ENCODE measurements around the gene FAF1.

Gene FAF1

DNA sequence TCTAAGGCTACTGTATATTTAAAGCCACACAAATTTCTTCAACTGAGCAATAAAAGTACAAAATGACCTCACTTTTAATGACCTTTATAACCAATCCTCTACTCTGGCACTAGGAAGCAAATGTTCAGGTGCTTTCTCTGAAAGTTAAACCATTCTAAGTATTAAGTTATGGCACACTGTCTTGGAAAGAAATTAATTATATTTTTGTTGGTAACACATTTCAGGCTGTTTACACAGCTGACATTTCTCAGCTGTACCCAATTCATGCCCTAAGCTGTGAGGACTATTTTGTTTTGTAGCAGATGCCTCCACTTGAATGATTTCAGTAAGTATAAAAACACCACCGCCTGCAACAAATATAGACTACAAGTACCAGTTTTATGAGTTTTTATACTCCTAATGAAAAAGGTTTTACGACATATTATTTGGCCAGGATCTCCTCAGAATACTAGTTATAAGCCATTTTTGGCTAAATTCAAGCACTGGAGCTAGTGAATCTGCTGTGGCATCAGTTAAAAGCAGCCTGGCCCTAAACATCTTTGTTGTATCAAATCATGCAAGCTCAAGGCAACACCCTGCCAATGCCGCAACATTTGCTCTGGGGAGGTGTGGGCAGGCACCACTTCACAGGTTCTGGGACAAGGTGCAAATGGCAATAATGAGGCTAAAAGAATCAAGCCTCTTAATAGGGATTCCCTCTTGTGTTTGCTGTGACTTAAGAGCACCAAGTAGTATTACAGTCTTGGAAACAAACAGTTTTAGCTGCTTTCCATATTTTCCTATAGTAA lies 308.4 kb downstream of the FAF1 start:
- no peak for DNase-seq (ENCODE audit: low read depth in 4 of 4, low spot score in 1 of 4)

DNA sequence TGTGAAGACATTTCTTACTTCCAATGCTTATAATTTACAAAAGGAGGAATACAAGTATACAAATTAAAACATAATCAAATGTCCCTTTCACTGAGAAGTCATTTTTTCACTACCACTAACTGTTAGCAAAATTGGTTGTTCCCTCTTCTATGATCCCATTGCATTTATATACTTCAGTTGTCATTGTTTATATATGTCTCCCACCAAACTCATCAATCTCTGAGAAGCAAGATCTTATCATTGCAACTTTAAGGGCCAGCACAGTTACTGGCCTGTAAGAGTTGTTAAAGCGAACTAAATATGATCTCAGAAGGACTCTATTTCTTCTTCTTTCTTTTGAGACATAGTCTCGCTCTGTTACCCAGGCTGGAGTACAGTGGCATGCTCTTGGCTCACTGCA lies 313.5 kb downstream of the FAF1 start:
- no peak for DNase-seq (ENCODE audit: low read depth in 4 of 4, low spot score in 1 of 4)

DNA sequence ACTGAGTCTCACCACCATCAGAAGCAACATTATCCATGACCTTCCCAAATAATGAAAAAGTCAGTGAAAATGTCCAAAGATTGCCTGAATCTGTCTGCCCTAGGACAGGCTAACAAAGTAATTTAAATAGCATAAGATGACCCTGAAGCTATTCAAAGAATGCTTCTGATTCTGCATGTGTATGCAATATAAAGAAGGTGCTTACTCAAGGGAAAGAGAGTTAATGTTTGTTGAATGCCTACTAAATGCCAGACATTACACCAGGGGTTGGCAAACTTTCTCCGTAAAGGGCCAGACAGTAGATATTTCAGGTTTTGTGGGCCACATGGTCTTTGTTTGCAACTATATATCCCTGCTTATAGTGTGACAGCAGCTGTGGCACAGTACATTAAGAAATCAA lies 314.9 kb downstream of the FAF1 start:
- no peak for DNase-seq (ENCODE audit: low read depth in 4 of 4, low spot score in 1 of 4)

DNA sequence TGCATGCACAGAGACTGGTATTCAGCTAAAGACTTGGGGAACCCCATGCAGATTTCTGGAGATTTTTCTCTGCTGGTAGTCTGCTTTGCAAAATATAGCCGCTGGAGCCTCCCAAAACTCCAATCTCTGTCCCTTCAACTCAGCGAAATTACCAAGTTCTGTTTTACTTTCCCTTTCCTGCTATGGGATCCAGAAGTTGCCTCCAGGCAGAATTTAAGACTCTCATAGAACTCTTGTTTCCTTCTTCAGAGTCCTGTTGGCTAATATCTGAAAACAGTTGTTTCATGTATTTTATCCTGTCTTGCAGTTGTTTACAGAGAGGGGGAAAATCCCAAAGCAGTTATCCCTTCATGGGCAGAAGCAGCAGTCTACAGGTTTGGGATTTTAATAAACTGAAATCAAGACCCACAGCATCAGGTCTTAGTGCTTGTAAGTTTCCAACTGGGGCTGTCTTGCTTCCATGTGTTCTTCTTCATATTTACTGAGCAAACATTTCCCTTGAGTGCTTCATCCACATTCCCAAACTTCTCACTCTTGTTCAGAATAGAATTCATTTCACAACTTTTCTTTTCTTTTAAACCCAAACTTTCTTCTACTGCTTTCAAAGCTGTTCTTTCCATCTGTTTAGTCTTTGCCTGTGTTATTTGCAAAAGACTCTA lies 315.5 kb downstream of the FAF1 start:
- DNase-seq (ENCODE audit: low read depth in 4 of 4, low spot score in 1 of 4) = no peak

DNA sequence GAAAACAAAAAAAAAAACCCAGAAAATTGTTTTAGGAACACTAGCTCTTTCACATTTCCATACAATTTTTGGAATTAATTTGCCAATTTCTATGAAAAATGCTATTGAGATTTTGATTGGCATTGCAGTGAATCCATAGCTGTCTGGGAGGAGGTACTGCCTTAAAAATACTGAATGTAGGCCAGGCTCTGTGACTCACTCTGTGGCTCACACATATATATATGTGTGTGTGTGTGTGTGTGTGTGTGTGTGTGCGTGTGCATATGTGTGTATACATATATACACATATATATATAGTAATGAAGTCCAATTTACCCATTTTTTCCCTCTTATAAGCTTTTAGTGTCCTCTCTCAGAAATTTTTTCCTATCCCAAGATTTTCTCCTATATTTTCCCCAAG lies 322.6 kb downstream of the FAF1 start:
- DNase-seq (ENCODE audit: low read depth in 4 of 4, low spot score in 1 of 4) = no peak

DNA sequence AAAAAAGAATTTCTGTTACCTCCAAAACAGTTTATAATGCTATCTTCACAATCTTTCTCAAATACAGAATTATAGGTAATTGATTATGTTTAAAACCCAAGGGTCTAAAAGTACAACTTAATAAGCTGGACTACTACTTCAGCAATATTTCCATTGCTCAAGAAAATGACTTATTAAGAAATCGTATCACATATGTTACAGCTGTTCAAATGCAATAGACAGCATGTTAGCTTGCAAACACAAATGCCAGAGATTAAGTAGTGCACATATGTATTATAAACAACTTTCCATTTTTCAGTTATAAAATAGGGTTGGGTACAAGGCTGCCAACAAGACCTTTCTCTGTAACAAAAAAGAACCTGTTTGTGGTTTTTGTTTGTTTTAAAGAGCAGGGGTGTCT lies 325.8 kb downstream of the FAF1 start:
- DNase-seq (ENCODE audit: low read depth in 4 of 4, low spot score in 1 of 4) = no peak

DNA sequence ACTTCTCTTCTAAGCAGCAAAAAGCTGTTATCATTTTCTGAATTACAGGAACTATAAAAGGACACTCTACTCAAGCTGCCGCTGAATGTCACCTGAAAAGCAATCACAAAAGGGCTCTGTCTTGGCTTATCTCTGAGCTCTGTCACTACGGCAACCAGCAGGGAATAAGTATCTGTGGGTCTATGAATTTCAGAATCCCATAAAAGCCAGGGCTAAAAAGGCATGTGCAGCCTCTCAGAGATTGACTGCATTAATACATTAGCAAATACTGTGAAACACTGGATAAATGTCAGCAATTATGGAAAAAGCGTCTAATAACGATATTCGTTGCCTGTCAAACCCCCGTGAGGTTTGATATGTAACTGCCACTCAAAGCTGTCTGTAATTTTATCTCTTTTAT lies 326.6 kb downstream of the FAF1 start:
- no peak for DNase-seq (ENCODE audit: low read depth in 4 of 4, low spot score in 1 of 4)

DNA sequence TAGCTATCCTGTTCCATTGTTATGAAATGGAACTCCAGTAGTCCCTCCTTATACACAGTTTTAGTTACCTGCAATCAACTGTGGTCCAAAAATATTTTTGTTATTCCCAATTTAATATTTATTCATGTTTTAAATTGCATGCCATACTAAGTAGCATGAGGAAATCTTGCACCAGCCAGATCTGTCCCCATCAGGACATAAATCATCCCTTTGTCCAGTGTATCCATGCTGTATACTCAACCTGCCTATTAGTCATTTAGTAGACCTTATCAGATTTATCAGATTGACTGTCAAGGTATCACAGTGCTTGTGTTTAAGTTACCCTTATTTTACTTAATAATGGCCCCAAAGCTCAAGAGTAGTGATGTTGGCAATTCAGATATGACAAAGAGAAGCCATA lies 328.9 kb downstream of the FAF1 start:
- no peak for DNase-seq (ENCODE audit: low read depth in 4 of 4, low spot score in 1 of 4)

DNA sequence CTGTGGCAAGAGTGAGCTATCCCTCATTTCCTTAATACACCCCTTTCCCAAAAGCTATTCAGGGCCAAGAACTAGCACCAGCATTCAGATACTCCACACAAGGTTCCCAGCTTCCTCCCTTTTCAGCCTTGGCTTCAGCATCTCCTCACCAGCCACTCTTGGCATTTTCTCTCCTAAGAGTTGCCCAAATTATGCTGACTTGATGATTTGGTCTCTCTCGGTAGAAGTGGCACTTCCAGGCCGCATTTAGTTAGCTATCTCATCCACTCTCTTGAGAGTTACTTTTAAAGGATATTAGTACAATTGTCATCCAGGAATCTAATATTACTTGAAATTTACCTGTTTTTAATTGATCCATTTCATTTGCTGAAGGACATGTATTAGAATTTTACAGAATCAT lies 337.8 kb downstream of the FAF1 start:
- no peak for DNase-seq (ENCODE audit: low read depth in 4 of 4, low spot score in 1 of 4)

DNA sequence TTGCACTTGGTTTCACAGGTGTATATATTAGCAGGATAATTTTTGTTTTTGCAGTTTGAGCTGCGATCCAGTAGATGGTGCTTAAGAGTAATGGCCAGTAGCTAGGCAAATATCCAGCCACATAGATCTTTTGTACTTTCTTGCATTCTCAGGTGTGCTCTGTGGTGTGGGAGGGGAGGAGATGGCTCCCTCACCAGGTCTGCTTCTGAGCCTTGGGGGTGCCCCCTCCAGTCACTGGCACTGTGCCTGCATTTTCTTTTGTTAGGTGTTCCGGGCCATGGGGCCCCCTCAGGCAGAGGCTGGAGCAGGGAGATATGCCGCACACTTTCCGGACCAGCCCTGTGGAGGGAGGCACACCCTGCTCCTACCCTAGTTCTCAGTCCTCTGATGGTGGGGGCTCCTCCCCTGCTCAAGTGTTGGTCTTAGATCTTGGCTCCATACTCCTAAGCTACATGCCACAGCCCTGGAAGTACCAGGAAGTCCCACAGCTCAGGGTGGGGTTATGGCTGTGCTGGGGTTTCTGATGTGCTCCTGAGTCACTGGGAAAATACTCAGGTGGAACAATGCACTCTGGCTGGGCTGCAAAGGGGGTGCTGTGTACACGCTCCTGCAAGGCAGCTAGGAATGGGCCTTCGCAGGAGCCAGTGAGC lies 339.3 kb downstream of the FAF1 start:
- DNase-seq (ENCODE audit: low read depth in 4 of 4, low spot score in 1 of 4) = no peak

DNA sequence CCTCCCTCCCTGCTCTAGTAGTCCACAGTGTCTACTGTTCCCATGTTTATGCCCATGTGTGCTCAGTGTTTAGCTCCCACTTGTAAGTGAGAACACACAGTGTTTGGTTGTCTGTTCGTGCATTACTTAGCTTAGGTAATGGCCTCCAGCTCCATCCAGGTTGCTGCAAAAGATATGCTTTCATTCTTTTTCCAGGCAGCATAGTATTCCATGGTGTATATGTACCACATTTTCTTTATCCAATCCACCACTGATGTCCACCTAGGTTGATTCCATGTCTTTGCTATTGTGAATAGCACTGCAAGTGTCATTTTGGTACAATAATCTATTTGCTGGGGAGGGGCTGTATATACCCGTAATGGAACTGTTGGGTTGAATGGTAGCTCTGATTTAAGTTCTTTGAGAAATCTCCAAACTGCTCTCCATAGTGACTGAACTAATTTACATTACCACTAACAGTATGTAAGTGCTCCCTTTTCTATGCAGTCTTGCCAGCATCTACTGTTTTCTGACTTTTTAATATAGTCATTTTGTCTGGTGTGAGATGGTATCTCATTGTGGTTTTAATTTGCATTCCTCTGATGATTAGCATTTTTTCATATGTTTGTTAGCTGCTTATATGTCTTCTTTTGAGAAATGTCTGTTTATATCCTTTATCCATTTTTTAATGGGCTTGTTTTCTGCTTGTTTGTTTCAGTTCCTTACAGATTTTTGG lies 344.9 kb downstream of the FAF1 start:
- DNase-seq (ENCODE audit: low read depth in 4 of 4, low spot score in 1 of 4) = no peak

DNA sequence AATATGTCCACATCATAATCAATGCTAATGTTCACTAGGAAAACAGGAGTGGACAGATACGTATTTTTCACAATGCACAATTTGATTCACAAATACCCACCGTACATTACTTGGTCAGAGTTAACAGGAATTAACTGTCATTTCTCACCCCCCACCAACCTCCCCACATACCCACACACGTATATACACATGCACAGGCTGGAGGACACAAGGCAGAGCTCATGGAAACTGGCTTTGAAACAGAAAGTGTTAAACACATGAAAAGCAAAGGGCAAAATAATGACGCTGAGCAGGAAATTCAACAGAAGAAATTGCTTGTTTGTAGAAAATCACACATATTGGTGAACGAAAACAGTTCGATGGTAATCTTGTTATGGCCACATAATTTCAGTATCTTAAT lies 348.4 kb downstream of the FAF1 start:
- no peak for DNase-seq (ENCODE audit: low read depth in 4 of 4, low spot score in 1 of 4)

DNA sequence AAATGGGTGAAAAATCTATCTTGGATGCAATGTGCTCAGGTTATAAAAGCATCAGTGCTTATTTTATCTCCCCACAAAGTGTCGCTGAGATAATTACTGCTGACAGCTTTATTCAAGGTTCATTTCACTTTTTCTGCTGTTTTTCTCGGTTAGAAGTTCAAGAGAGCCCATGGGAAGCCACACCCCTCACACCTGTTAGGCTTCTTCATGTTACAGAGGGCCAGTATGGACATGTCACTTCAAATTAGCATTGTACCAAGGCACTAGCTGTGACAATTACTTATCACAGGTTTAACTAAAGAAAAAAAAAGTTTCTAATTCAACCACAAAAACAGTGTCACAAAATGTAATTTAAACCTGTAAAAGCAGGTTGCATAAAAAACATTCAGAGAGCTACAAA lies 349.5 kb downstream of the FAF1 start:
- DNase-seq (ENCODE audit: low read depth in 4 of 4, low spot score in 1 of 4) = no peak

DNA sequence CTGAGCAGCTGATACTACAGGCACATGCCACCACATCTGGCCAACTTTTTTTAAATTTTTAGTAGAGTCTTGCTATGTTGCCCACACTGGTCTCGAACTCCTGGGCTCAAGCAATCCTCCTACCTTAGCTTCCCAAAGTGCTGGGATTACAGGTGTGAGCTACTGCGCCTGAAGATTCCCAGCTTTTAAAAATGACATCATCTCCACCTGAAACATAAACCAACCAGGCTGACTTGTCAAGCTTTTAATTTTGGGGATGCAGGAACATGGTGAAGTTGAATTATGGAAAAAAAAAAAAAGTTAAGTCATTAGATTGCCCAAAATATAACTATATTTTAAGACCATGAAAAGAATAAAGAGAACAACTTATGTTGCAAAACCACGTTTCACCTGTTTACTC lies 350.6 kb downstream of the FAF1 start:
- no peak for DNase-seq (ENCODE audit: low read depth in 4 of 4, low spot score in 1 of 4)

DNA sequence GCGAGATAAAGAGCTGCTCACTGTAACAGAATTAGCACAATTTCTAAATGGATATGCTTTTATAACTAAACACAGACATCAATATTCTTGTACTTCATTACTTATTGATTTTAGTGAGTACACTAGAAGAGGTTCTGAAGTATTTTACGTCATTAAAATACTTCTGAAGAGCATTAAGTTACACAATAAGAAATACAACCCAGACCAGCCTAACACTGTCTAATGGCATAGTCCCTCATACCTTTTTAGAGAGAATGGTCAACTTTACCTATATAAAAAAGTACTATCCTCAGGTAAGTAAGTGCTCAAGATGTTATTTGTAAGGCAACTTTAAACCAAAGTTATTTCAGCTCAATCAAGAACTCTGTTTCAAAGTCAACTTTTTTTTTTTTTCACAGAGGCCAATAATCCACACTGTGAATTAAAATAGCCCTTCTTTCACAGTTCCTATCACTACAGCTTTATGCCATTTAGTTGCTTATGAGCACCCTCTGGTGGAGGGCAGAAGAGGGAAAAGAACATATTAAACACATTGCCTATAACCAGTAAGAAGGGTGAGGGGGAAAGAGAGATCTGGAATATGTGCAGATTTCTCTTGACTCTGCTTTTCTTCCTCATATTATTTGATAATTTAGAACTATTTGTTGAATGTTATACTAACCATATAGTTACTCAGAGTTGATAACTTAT lies 354.7 kb downstream of the FAF1 start:
- DNase-seq (ENCODE audit: low read depth in 4 of 4, low spot score in 1 of 4) = no peak

DNA sequence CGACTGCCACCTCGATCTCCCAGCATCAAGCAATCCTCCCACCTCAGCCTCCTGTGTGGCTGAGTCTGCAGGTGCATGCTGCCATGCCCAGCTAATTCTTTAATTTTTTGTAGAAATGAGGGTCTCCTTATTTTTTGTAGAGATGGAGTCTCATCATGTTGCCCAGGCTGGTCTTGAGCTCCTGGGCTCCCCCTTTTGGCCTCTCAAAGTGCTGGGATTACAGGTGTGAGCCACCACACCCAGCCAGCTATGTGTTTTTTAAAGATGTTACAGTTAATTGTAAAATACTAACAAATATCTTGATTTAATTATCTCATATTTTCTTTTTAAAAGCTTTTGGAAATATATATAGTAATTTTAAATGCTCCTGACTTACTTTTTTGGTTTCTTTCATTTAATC lies 355.5 kb downstream of the FAF1 start:
- no peak for DNase-seq (ENCODE audit: low read depth in 4 of 4, low spot score in 1 of 4)

DNA sequence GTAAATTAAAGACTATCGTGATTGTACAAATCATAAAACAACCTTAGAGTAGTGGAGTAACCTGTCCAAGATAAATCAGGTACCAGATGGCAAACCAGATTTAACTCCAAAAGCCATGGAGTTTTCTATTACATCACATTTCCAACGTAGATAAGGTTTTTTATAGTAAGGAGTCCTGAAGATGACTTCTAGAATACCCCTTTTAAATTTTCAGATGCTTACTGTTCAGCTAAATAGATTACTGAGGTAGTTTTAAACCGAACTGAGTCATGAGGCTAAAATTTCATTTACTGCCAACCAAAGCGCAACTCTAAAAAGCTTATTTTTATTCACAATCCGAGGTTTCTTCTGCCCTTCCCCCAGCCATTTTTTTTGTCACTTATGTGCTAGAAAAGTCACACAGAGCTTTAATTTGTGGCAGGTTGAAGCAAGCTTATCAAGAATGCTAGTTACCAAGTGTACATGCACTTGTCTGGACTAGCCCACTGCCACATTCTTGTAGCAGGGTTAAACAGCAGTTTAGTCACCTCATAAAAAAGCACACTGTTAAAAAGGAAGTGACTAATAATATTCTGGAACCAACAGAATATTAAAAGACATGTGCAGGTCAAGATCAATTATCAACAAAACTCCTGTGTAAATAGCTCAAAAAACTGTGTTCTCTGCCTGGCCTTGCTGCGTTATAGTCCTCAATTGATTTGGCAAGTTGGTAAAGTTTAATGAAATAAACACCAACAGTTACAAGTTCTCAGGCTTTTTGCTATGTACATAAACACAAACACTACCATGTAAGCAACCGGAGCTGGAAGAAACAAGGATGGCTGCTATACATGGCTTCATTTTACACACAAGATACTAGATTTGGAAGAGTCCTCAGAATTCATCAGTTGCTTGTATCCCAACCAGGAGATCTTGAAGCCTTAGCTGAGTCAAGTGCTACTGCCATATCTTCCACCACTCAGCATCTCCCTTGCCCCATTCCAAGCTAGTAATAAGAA lies 356.5 kb downstream of the FAF1 start:
- no peak for DNase-seq (ENCODE audit: low read depth in 4 of 4, low spot score in 1 of 4)

DNA sequence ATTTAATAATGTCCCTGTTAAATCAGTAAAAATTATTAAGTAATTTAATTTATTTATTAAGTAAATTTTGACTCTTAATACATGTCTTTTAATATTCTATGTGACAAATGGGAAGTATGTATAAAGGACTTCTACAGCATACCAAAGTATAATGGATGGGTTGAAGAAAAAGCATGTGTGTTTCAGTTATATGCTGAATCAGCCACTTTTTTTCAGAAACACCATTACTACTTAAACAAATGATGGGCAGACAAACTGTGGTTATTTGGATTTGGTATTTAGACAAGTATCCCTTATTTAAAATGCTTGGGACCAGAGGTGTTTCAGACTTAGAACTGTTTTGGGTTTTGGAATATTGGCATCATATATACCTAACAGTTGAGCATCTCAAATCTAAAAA lies 360.5 kb downstream of the FAF1 start:
- no peak for DNase-seq (ENCODE audit: low read depth in 4 of 4, low spot score in 1 of 4)

DNA sequence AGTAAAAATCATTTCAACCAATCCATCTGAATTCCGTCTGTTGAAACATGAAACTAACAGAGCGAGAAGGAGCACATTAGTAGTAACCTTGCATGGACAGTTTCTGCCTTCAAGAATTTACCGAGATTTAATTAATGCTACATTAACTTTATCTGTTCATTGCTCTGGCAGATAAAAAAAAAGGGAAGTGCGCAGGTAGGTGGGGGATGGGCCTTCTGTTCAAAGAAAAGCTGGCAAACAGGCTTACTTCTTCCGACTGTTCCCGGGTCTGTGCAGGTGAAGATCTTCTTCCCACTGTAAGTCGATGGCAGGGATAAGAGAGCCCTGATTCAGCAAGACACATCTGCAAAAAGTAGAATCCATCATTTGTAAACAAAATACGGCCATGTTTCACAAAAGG lies 364.2 kb downstream of the FAF1 start:
- no peak for DNase-seq (ENCODE audit: low read depth in 4 of 4, low spot score in 1 of 4)

DNA sequence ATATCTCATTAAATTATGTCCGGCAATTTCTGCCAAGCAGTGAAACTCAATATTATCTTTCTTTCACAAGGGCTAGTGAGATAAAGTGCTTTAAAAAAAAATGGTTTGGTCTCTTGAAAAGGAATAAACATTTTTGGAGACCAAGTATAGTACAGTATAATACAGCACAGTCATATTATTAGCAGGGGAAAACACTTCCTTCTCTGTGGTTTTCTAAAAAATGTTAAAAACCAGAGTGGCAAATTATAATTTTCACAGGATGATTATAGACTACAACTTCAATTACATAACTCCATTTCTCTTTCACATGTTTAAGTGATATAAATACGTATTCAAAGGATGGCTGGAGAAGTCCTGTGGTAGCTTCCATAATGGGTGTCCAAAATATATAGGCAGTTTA lies 366.6 kb downstream of the FAF1 start:
- no peak for DNase-seq (ENCODE audit: low read depth in 4 of 4, low spot score in 1 of 4)

Measured in stimulated activated CD4-positive, alpha-beta T cell treated with anti-CD3 and anti-CD28 coated beads, Interleukin-1b, Interleukin-23, amount 100 ng/mL, for 24 hours (primary cell).